ENCODE measurements around the gene MOSMO. TPM values are rescaled to one million over a fixed set of nuclear protein-coding genes. Genes with fewer than 3 reads are reported as not detected.

MOSMO gene
- total RNA-seq, 1 donor from 2014 or later, result 16.8 TPM

GRCh38 chr16:22050963-22051362 is 43.1 kb downstream of the MOSMO start:
- no peaks in the 10 kb centered on the region for H3K27me3 Mint-ChIP-seq (ENCODE audit: unreplicated experiment)
- H3K4me1 Mint-ChIP-seq (ENCODE audit: unreplicated experiment), result no peaks in the 10 kb centered on the region
- H3K36me3 Mint-ChIP-seq (ENCODE audit: unreplicated experiment), result no peaks in the 10 kb centered on the region
- TF ChIP-seq CTCF (IDR thresholded peaks at IDR 0.05), result no peak
- H3K9me3 Mint-ChIP-seq (ENCODE audit: unreplicated experiment), result no peaks in the 10 kb centered on the region
- H3K27ac Mint-ChIP-seq (ENCODE audit: unreplicated experiment), result no peak overlapping the region
- no peak overlapping the region for H3K4me3 Mint-ChIP-seq (ENCODE audit: unreplicated experiment)
- no peak for DNase-seq (ENCODE audit: extremely low spot score, unreplicated experiment)

GRCh38 chr16:22052980-22053379 is 45.1 kb downstream of the MOSMO start:
- Mint-ChIP-seq H3K4me1 (ENCODE audit: unreplicated experiment) (no peaks in the 10 kb centered on the region), H3K27me3 (ENCODE audit: unreplicated experiment) (no peaks in the 10 kb centered on the region), H3K4me3 (ENCODE audit: unreplicated experiment) (no peak overlapping the region), H3K27ac (ENCODE audit: unreplicated experiment) (no peak overlapping the region), H3K9me3 (ENCODE audit: unreplicated experiment) (no peaks in the 10 kb centered on the region), H3K36me3 (ENCODE audit: unreplicated experiment) (no peaks in the 10 kb centered on the region)
- no peak for TF ChIP-seq CTCF (IDR thresholded peaks at IDR 0.05)
- DNase-seq (ENCODE audit: extremely low spot score, unreplicated experiment), result no peak

GRCh38 chr16:22053921-22054341 is 46.0 kb downstream of the MOSMO start:
- Mint-ChIP-seq H3K36me3 (ENCODE audit: unreplicated experiment) (no peaks in the 10 kb centered on the region), H3K4me3 (ENCODE audit: unreplicated experiment) (no peak overlapping the region), H3K27me3 (ENCODE audit: unreplicated experiment) (no peaks in the 10 kb centered on the region), H3K9me3 (ENCODE audit: unreplicated experiment) (no peaks in the 10 kb centered on the region), H3K27ac (ENCODE audit: unreplicated experiment) (no peak overlapping the region), H3K4me1 (ENCODE audit: unreplicated experiment) (no peaks in the 10 kb centered on the region)
- TF ChIP-seq CTCF (IDR thresholded peaks at IDR 0.05), result no peak
- DNase-seq (ENCODE audit: extremely low spot score, unreplicated experiment), result no peak

GRCh38 chr16:22054847-22055590 is 47.1 kb downstream of the MOSMO start:
- H3K27me3 Mint-ChIP-seq (ENCODE audit: unreplicated experiment), result no peaks in the 10 kb centered on the region
- DNase-seq (ENCODE audit: extremely low spot score, unreplicated experiment), result no peak
- H3K36me3 Mint-ChIP-seq (ENCODE audit: unreplicated experiment), result no peaks in the 10 kb centered on the region
- no peaks in the 10 kb centered on the region for H3K4me1 Mint-ChIP-seq (ENCODE audit: unreplicated experiment)
- H3K27ac Mint-ChIP-seq (ENCODE audit: unreplicated experiment), result no peak overlapping the region
- no peak overlapping the region for H3K4me3 Mint-ChIP-seq (ENCODE audit: unreplicated experiment)
- no peak for TF ChIP-seq CTCF (IDR thresholded peaks at IDR 0.05)
- H3K9me3 Mint-ChIP-seq (ENCODE audit: unreplicated experiment), result no peaks in the 10 kb centered on the region

- no peak overlapping the region for H3K27ac Mint-ChIP-seq (ENCODE audit: unreplicated experiment)
- no peak for DNase-seq (ENCODE audit: extremely low spot score, unreplicated experiment)
- no peaks in the 10 kb centered on the region for H3K9me3 Mint-ChIP-seq (ENCODE audit: unreplicated experiment)
- H3K4me3 Mint-ChIP-seq (ENCODE audit: unreplicated experiment), result no peak overlapping the region
- no peaks in the 10 kb centered on the region for H3K36me3 Mint-ChIP-seq (ENCODE audit: unreplicated experiment)
- no peaks in the 10 kb centered on the region for H3K4me1 Mint-ChIP-seq (ENCODE audit: unreplicated experiment)
- no peak for TF ChIP-seq CTCF (IDR thresholded peaks at IDR 0.05)
- no peaks in the 10 kb centered on the region for H3K27me3 Mint-ChIP-seq (ENCODE audit: unreplicated experiment)
Observed at GRCh38 chr16:22055881-22056280, 48.0 kb downstream of the MOSMO start.

Data from osteocyte (in vitro differentiated cells).